ENCODE measurements around the gene GEMIN7. TPM values are rescaled to one million over a fixed set of nuclear protein-coding genes. Genes with fewer than 3 reads are reported as not detected.

Gene GEMIN7
- total RNA-seq, 1 experiment from 2014 or later: 35.5 TPM

GRCh38 chr19:45047188-45047797 is 31.8 kb upstream of the GEMIN7 start:
- CTCF ChIA-PET: no interaction called here
- POLR2A ChIA-PET (ENCODE audit: unreplicated experiment): no interaction called here

GRCh38 chr19:45049073-45049736 is 29.9 kb upstream of the GEMIN7 start:
- H2AFZ ChIP-seq (ENCODE audit: low read length): no peak overlapping the region
- ATAC-seq: no peak
- H3K4me3 ChIP-seq (ENCODE audit: low read length): no peak overlapping the region
- H3K27ac ChIP-seq (ENCODE audit: low read length): no peak overlapping the region
- no peaks in the 10 kb centered on the region for H3K27me3 ChIP-seq (ENCODE audit: low read length)
- intact Hi-C loops (cut with micrococcal nuclease): no loop called here
- H4K20me1 ChIP-seq (ENCODE audit: low read length): no peaks in the 10 kb centered on the region; the same call in 1 of the 2 replicates
- H3K9me2 ChIP-seq (replicated peaks; ENCODE audit: low read length): no peaks in the 10 kb centered on the region
- peaks cover 48% of the 10 kb centered on the region for H3K79me2 ChIP-seq (ENCODE audit: low read length)
- H3K9ac ChIP-seq (ENCODE audit: low read length): no peak overlapping the region
- H3K4me1 ChIP-seq (ENCODE audit: insufficient read depth, low read length): no peaks in the 10 kb centered on the region
- peaks cover 13% of the 10 kb centered on the region; the same call in 1 of the 2 replicates for H3K36me3 ChIP-seq (ENCODE audit: low read depth, low read length)
- no TSS peak for BruUV-seq (replicated peaks)
- no peak overlapping the region for H3K4me2 ChIP-seq (ENCODE audit: low read length)
- ChIA-PET CTCF (no interaction called here), POLR2A (ENCODE audit: unreplicated experiment) (no interaction called here)
- no peak for TF ChIP-seq EZH2 (IDR thresholded peaks at IDR 0.05; ENCODE audit: low read length, unreplicated experiment)
- no peak for TF ChIP-seq CTCF (conservative IDR thresholded peaks at IDR 0.05; ENCODE audit: low read depth, low read length)
- no peak for TF ChIP-seq EZH2phosphoT487 (IDR thresholded peaks at IDR 0.05; ENCODE audit: borderline replicate concordance, low read length)
- DNase-seq: no peak
- no peaks in the 10 kb centered on the region for H3F3A ChIP-seq (ENCODE audit: low read length, unreplicated experiment)
- H3K9me3 ChIP-seq (ENCODE audit: low read length): no peaks in the 10 kb centered on the region

More at GRCh38 chr19:45047188-45047797, 31.8 kb upstream of the GEMIN7 start:
- Histone ChIP-seq H3K36me3 (ENCODE audit: low read depth, low read length) (peaks cover 7% of the 10 kb centered on the region; the same call in 1 of the 2 replicates), H4K20me1 (ENCODE audit: low read length) (no peaks in the 10 kb centered on the region; the same call in 1 of the 2 replicates), H2AFZ (ENCODE audit: low read length) (no peak overlapping the region), H3F3A (ENCODE audit: low read length, unreplicated experiment) (no peaks in the 10 kb centered on the region), H3K4me2 (ENCODE audit: low read length) (no peak overlapping the region), H3K9me3 (ENCODE audit: low read length) (no peaks in the 10 kb centered on the region), H3K9me2 (replicated peaks; ENCODE audit: low read length) (no peaks in the 10 kb centered on the region), H3K9ac (ENCODE audit: low read length) (no peak overlapping the region), H3K4me1 (ENCODE audit: insufficient read depth, low read length) (no peaks in the 10 kb centered on the region), H3K27me3 (ENCODE audit: low read length) (no peaks in the 10 kb centered on the region), H3K4me3 (ENCODE audit: low read length) (no peak overlapping the region), H3K27ac (ENCODE audit: low read length) (no peak overlapping the region), H3K79me2 (ENCODE audit: low read length) (peaks cover 59% of the 10 kb centered on the region)
- intact Hi-C loops (cut with micrococcal nuclease): no loop called here
- TF ChIP-seq CTCF (conservative IDR thresholded peaks at IDR 0.05; ENCODE audit: low read depth, low read length) (no peak), EZH2phosphoT487 (IDR thresholded peaks at IDR 0.05; ENCODE audit: borderline replicate concordance, low read length) (no peak), EZH2 (IDR thresholded peaks at IDR 0.05; ENCODE audit: low read length, unreplicated experiment) (no peak)
- DNase-seq (no peak), ATAC-seq (no peak)
- BruUV-seq (replicated peaks): no TSS peak

GRCh38 chr19:45050036-45050435 is 29.0 kb upstream of the GEMIN7 start:
- TF ChIP-seq EZH2 (IDR thresholded peaks at IDR 0.05; ENCODE audit: low read length, unreplicated experiment) (no peak), CTCF (conservative IDR thresholded peaks at IDR 0.05; ENCODE audit: low read depth, low read length) (no peak), EZH2phosphoT487 (IDR thresholded peaks at IDR 0.05; ENCODE audit: borderline replicate concordance, low read length) (no peak)
- no peak for ATAC-seq
- Histone ChIP-seq H3K4me2 (ENCODE audit: low read length) (no peak overlapping the region), H3K36me3 (ENCODE audit: low read depth, low read length) (peaks cover 9% of the 10 kb centered on the region; the same call in 1 of the 2 replicates), H4K20me1 (ENCODE audit: low read length) (no peaks in the 10 kb centered on the region; the same call in 1 of the 2 replicates), H3K27me3 (ENCODE audit: low read length) (no peaks in the 10 kb centered on the region), H3K9me3 (ENCODE audit: low read length) (no peaks in the 10 kb centered on the region), H3F3A (ENCODE audit: low read length, unreplicated experiment) (no peaks in the 10 kb centered on the region), H3K9me2 (replicated peaks; ENCODE audit: low read length) (no peaks in the 10 kb centered on the region), H3K4me1 (ENCODE audit: insufficient read depth, low read length) (no peaks in the 10 kb centered on the region), H3K4me3 (ENCODE audit: low read length) (no peak overlapping the region), H3K79me2 (ENCODE audit: low read length) (peaks cover 39% of the 10 kb centered on the region), H3K27ac (ENCODE audit: low read length) (no peak overlapping the region), H3K9ac (ENCODE audit: low read length) (no peak overlapping the region), H2AFZ (ENCODE audit: low read length) (no peak overlapping the region)
- ChIA-PET CTCF (no interaction called here), POLR2A (ENCODE audit: unreplicated experiment) (no interaction called here)
- intact Hi-C loops (cut with micrococcal nuclease): no loop called here
- no TSS peak for BruUV-seq (replicated peaks)
- DNase-seq: no peak

Data from PC-3 (cell line).